Uterus (tissue), 2 donors: ENCODE measurements around the gene TSSK2.

ENCODE experiments used
- CTCF ChIP-seq, 4 experiments: fragments of 200-600 bp in 2 of 4; fragments of 450-650 bp in 2 of 4; sonication (generic) in 2 of 4; IDR thresholded peaks; one replicate each; pipeline ENCODE4 v1.5.1; 2016 to 2019; ENCODE audit warnings: antibody characterized with exemption in 4 of 4, mild to moderate bottlenecking in 2 of 4, moderate library complexity in 1 of 4
- POLR2A ChIP-seq, 2 donors: fragments of 450-650 bp; IDR thresholded peaks; one replicate each; pipeline ENCODE4 v1.6.1; 2016; ENCODE audit warnings: antibody characterized with exemption in 2 of 2, mild to moderate bottlenecking in 1 of 2, moderate library complexity in 1 of 2

DNA sequence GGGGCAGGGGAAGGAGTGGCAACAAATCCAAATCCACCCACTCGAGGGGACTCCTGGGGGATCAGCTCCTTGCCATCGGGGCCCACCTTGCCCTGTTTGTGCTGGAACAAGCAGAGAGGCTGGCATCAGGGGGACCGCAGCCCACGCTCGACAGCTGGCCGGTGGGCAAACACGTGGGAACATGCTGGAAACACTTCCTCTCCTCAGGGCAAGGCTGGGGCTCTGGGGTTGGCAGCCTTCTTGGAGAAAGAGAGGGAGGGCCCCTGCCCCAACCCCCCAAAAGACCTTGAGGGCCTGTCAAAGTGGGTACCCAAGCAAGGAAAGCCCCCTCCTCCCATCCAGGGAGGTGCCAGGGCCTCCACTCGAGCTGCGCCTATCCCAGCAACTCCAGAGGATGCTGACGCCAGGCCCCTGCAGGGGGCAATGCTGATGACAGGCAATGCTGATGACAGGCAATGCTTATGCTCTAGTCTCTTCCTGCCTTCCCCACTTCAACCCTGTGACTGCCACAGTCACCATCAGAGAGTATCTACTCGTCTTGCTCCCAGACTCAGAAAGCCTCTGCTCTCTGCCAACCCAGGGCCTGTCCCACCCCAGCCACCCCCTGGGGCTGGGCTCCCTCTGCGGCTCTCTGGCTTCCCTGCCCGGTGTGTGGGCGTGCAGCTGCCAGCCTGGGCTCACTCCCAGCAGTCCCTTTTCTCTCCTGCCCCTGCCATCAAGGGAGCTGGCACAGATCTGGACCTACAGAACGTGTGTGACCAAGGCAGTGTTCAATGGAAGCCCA lies 7.3 kb downstream of the TSSK2 start:
- TF ChIP-seq CTCF (IDR thresholded peaks at IDR 0.05) (no peak), POLR2A (IDR thresholded peaks at IDR 0.05) (no peak)
